M059J (cell line): ENCODE data around the gene MT2A. TPM values are rescaled to one million over a fixed set of nuclear protein-coding genes. Genes with fewer than 3 reads are reported as not detected.
"Not testable (repeated sequence)": the region's sequence is repeated elsewhere in the genome, so short reads cannot be mapped to it uniquely, and the experiment has no call there.

Experiments used
- DNase-seq: peaks from one replicate; pipeline ENCODE4 v3.0.0-alpha.2; 2012; ENCODE audit warnings: low read depth
- total RNA-seq: library from RNA; depleted of rRNA; stranded (reverse); fragments of >200 nt; shearing (Covaris generic); gene quantifications from 2 replicates; pipeline ENCODE4 v1.2.3, GENCODE V29; 2014; rRNA removed

The MT2A gene
- total RNA-seq: 521 and 535 TPM in 2 replicates

GRCh38 chr16:56608043-56608875 is at the start of gene MT2A:
Gene MT2A (plus strand): TSS chr16:56608584. CDS start chr16:56608656, 72 bp downstream.
- peak; percentile 97 for DNase-seq

- no peak for DNase-seq
These were observed 49.3 kb upstream of the MT2A start for GRCh38 chr16:56559109-56559508.

DNA sequence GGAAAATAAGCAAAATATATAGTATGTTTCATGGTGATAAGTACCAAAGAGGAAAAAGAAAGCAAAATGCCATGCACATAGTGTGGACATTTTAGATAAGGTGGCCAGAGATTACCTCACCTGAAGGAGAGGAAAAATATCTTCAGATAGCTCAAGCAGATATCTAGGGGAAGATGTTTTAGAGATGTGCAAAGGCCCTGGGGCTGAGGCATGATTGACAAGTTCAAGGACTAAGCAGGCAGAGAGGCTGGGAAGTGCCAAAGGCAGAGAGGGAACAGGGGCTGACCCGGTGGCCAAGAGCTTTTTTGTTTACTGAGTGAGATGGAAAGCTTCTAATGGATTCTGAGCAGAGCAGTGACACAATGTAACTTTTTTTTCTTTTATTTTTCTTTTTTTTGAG is 47.9 kb upstream of the MT2A start:
- DNase-seq: no peak

DNA sequence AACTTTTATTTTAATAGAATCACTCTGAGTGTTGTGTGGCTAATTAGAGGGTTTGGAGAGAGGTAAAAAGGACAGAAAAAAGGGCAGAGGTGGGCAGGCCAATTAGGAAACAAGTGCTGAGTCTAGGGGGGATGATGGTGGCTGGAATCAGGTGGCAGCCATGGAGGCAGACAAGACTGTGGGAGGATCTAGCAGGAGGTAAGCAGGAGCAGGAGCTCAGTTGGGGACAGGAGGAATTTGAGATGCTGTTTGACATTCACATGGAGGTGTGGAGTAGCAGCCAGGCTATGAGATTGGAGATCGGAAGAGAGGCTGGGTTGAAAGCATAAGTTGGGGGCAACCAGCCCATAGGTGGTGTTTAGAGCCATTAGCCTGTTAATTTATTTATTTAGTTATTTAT is 47.3 kb upstream of the MT2A start:
- DNase-seq: no peak

GRCh38 chr16:56564793-56565477 is 43.4 kb upstream of the MT2A start, which contains the start of gene MT4:
Gene MT4 (plus strand): TSS chr16:56565073. CDS start chr16:56565129, 56 bp downstream.
- DNase-seq: no peak

DNA sequence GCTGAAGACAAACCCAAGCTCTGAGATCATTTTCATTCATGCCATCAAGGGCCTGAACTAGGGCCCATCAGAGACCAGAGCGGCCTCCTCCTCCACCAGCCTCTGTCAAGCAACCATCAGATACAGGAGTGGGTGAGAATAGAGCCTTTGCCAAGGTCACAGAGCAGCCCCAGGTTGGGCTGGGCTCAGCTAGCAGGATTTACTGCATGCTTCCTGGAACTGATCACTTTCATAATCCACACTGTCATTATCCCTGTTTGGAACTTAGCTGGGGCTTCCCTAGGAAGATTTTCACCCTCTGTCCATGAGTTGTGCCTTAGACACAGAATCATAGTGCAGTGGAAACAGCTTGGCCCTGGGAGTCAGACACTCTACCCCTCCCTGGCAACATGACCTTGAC is 38.4 kb upstream of the MT2A start:
- DNase-seq: no peak

GRCh38 chr16:56571525-56571924 is 36.9 kb upstream of the MT2A start:
- no peak for DNase-seq

DNA sequence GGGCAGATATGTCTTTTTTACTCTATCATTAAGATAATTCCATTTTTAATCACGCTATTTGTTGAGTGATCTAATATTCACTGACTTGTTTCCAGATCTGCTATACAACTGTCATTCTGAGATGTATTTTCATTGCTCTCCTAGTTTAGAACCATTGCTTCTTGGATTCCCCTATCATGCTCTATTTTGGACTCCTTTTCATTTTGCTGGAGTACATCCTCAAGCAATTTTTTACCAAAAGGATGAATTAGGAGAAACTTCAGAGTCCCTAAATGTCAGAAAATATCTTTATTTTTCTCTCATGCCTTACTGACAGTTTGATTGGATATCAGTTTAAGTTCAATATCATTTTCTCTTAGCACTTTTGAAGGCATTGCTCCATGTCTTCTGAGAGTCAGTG is 33.8 kb upstream of the MT2A start:
- no peak for DNase-seq

GRCh38 chr16:56576585-56577299 is 31.6 kb upstream of the MT2A start:
- peak; percentile 56 for DNase-seq

- DNase-seq: no peak
These were observed 31.1 kb upstream of the MT2A start for GRCh38 chr16:56577300-56577625.

GRCh38 chr16:56580391-56581048 is 27.9 kb upstream of the MT2A start:
- DNase-seq: no peak

- DNase-seq: not testable (repeated sequence)
These were observed 25.5 kb upstream of the MT2A start for GRCh38 chr16:56582911-56583310.

GRCh38 chr16:56583351-56584168 is 24.8 kb upstream of the MT2A start:
- no peak for DNase-seq

GRCh38 chr16:56584276-56584675 is 24.1 kb upstream of the MT2A start:
- no peak for DNase-seq

- DNase-seq: no peak
These were observed 19.6 kb upstream of the MT2A start for GRCh38 chr16:56588781-56589140.

- DNase-seq: peak; percentile 49
These were observed 19.0 kb upstream of the MT2A start, which contains the start of gene MT3 for GRCh38 chr16:56589141-56590039. Gene MT3 (plus strand): TSS chr16:56589528. CDS start chr16:56589591, 63 bp downstream.

DNA sequence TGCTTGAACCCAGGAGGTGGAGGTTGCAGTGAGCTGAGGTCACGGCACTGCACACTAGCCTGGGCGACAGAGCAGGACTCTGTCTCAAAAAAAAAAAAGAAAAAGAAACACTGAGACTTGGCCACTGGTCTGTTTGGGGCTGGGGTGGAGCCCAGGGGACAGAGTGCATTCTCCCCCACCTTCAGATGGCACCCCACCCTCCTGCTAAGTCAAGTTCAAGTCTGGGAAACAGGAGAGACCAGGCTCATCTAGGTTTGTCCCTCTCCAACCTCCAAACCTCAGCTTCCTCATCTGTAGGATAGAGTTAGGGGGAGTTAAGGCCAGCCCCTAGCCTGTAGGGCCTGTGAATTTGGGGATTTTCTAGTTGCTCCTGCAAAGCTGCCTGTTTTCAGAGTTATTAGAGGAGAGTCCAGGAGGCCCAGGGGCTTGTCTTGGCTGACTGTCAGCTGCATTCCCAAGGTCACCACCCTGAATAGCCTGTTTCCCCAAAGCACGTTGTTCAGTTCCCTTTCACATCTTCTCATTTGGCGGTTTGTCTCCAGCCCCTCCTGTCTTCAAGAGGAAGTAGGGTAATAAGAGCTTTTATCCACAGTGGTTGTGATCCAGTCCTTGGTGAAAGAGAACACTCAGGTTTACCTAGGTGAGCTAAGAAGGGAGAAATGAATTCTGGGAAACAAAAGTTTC is 16.9 kb upstream of the MT2A start:
- no peak for DNase-seq

- no peak for DNase-seq
These were observed 14.7 kb upstream of the MT2A start for GRCh38 chr16:56593573-56594291.

- DNase-seq: no peak
These were observed 14.1 kb upstream of the MT2A start for GRCh38 chr16:56594292-56594619.
